Endothelial cell of umbilical vein (primary cell): Measurements from ENCODE around the gene BPIFB3. TPM values are rescaled to one million over a fixed set of nuclear protein-coding genes. Genes with fewer than 3 reads are reported as not detected.

Experiments used
- BruUV-seq: library from RNA; stranded (reverse); fragments of 400-500 nt; replicated peaks from 2 replicates; lab custom pipeline; 2021; lab: Mats Ljungman, UMichigan
- CTCF ChIA-PET: fragments of 300-600, 350-600 bp; sonication (Branson Sonifier 250); formaldehyde crosslinking; loops from one replicate; lab custom pipeline; 2021; ENCODE audit warnings: antibody characterized with exemption, inconsistent platforms; lab: Charles Lee
- POLR2A ChIA-PET: fragments of 300-600, 350-600 bp; sonication (Branson Sonifier 250); formaldehyde crosslinking; loops from one replicate; lab custom pipeline; 2021; ENCODE audit warnings: antibody characterized with exemption, inconsistent platforms; lab: Charles Lee
- DNase-seq: peaks from one replicate; pipeline ENCODE4 v3.0.0-alpha.2; 2011; ENCODE audit warnings: low read depth, low spot score
- FAIRE-seq: peaks from 2 replicates; lab custom pipeline; 2011; peaks lifted over from hg19 to GRCh38; lab: Jason Lieb, UNC
- H2AFZ ChIP-seq: 2 replicates; pipeline ENCODE4 v1.6.0; 2012; ENCODE audit warnings: low read depth, low read length, control low read depth, inconsistent platforms
- H3K27ac ChIP-seq: 2 replicates; pipeline ENCODE4 v1.5.1; 2011; ENCODE audit warnings: low read depth, mild to moderate bottlenecking, control low read depth, low read length, moderate library complexity; ENCODE audit not compliant: insufficient read depth
- H3K27me3 ChIP-seq, 2 experiments: 2 replicates each; pipeline versions ENCODE4 v1.6.0 to v1.6.1; 2011; ENCODE audit warnings: low read length in 2 of 2, mixed read lengths in 1 of 2; ENCODE audit not compliant: control insufficient read depth in 2 of 2, insufficient read depth in 2 of 2
- H3K36me3 ChIP-seq, 2 experiments: 2 replicates in 1 of 2; 3 replicates in 1 of 2; pipeline ENCODE4 v1.5.1; 2011; ENCODE audit warnings: low read length in 2 of 2, mild to moderate bottlenecking in 1 of 2, moderate library complexity in 1 of 2; ENCODE audit not compliant: control insufficient read depth in 2 of 2, insufficient read depth in 2 of 2; ENCODE audit errors: extremely low read depth in 1 of 2
- H3K4me1 ChIP-seq: 3 replicates; pipeline ENCODE4 v1.5.1; 2011; ENCODE audit warnings: mild to moderate bottlenecking, low read length; ENCODE audit not compliant: control insufficient read depth, insufficient read depth; ENCODE audit errors: extremely low read depth
- H3K4me2 ChIP-seq: 2 replicates; pipeline ENCODE4 v1.6.1; 2011; ENCODE audit warnings: low read length, control low read depth, mixed read lengths; ENCODE audit not compliant: insufficient read depth
- H3K4me3 ChIP-seq, 3 experiments: fragments of 200-600 bp in 1 of 3; sonication (generic), shearing (Covaris generic) in 1 of 3; replicated peaks in 1 of 3; 2 replicates each; pipeline ENCODE4 v1.5.1; 2011 to 2016; ENCODE audit warnings: control low read depth in 3 of 3, low read length in 3 of 3, mild to moderate bottlenecking in 2 of 3, inconsistent platforms in 1 of 3, low read depth in 1 of 3, moderate library complexity in 1 of 3; ENCODE audit not compliant: insufficient read depth in 1 of 3
- H3K79me2 ChIP-seq: 2 replicates; pipeline ENCODE4 v1.6.0; 2012; ENCODE audit warnings: low read length, inconsistent platforms; ENCODE audit not compliant: control insufficient read depth, insufficient read depth
- H3K9ac ChIP-seq: replicated peaks from 2 replicates; pipeline ENCODE3; 2011; ENCODE audit warnings: low read length, control low read depth; ENCODE audit not compliant: insufficient read depth; ENCODE audit errors: extremely low read depth
- H3K9me1 ChIP-seq: replicated peaks from 3 replicates; pipeline ENCODE4 v1.6.0; 2011; ENCODE audit warnings: mild to moderate bottlenecking, low read length; ENCODE audit not compliant: control insufficient read depth, insufficient read depth; ENCODE audit errors: extremely low read depth
- H3K9me3 ChIP-seq: replicated peaks from 2 replicates; pipeline ENCODE4 v1.5.1; 2012; ENCODE audit warnings: low read length, inconsistent platforms; ENCODE audit not compliant: control insufficient read depth, insufficient read depth
- H4K20me1 ChIP-seq: replicated peaks from 2 replicates; pipeline ENCODE3; 2011; ENCODE audit warnings: mild to moderate bottlenecking, low read length; ENCODE audit not compliant: control insufficient read depth, insufficient read depth; ENCODE audit errors: extremely low read depth
- CTCF ChIP-seq, 2 donors: IDR thresholded peaks; 1 replicate in 1 of 2; 2 replicates in 1 of 2; pipeline ENCODE4 v1.5.1; 2011; ENCODE audit warnings: low read length in 2 of 2, mild to moderate bottlenecking in 2 of 2, moderate library complexity in 2 of 2, control low read depth in 1 of 2, inconsistent platforms in 1 of 2, low read depth in 1 of 2; ENCODE audit not compliant: insufficient read depth in 1 of 2; ENCODE audit errors: extremely low read depth in 1 of 2
- EZH2 ChIP-seq: IDR thresholded peaks from 2 replicates; pipeline ENCODE4 v1.6.1; 2012; ENCODE audit warnings: borderline replicate concordance, low read depth, mild to moderate bottlenecking, moderate library complexity, low read length, inconsistent platforms; ENCODE audit not compliant: severe bottlenecking
- FOS ChIP-seq: IDR thresholded peaks from 2 replicates; pipeline ENCODE4 v1.6.1; 2011; ENCODE audit warnings: mild to moderate bottlenecking, low read length, moderate library complexity, borderline replicate concordance; ENCODE audit not compliant: insufficient read depth
- GATA2 ChIP-seq: IDR thresholded peaks from 2 replicates; pipeline ENCODE4 v1.7.0; 2011; ENCODE audit warnings: low read depth, mild to moderate bottlenecking, moderate library complexity, mixed read lengths, low read length; ENCODE audit not compliant: insufficient read length, insufficient read depth
- JUN ChIP-seq: IDR thresholded peaks from 2 replicates; pipeline ENCODE4 v1.6.1; 2011; ENCODE audit warnings: borderline replicate concordance, low read depth; ENCODE audit not compliant: insufficient read length, insufficient read depth
- MAX ChIP-seq: IDR thresholded peaks from 2 replicates; pipeline ENCODE4 v1.6.1; 2011; ENCODE audit not compliant: insufficient read depth, insufficient read length
- MYC ChIP-seq: IDR thresholded peaks from one replicate; pipeline ENCODE4 v1.6.1; 2011; ENCODE audit warnings: mild to moderate bottlenecking, low read depth, low read length
- POLR2A ChIP-seq: IDR thresholded peaks from 2 replicates; pipeline ENCODE4 v1.6.1; 2012; ENCODE audit warnings: low read depth, mild to moderate bottlenecking, control low read depth, low read length
- POLR2AphosphoS5 ChIP-seq: IDR thresholded peaks from 2 replicates; pipeline ENCODE4 v1.6.1; 2012; ENCODE audit warnings: low read depth, mild to moderate bottlenecking, control low read depth, low read length, moderate library complexity; ENCODE audit not compliant: insufficient read depth
- dilution Hi-C: fragments of 300-500 bp; cut with MboI; formaldehyde crosslinking; loops from one replicate; pipeline ENCODE4 v1.15.0; 2019; ENCODE audit warnings: low sequenced_read_pairs; ENCODE audit not compliant: extremely low pct_ligation_motif_present
- intact Hi-C: fragments of 100-400 bp; cut with micrococcal nuclease; formaldehyde crosslinking; loops from one replicate; pipeline ENCODE4 v1.10.0; 2022
- polyA plus RNA-seq, 4 experiments: library from polyadenylated mRNA; depleted of rRNA in 3 of 4; stranded (reverse) in 3 of 4; unstranded in 1 of 4; fragments of >200 nt; gene quantifications; 2 replicates each; pipeline versions ENCODE4 v1.2.1 to v1.2.3, GENCODE V29; 2011 to 2012; ENCODE audit warnings: missing spikeins in 1 of 4
- total RNA-seq: library from RNA; stranded (reverse); gene quantifications from 2 replicates; pipeline ENCODE4 v1.2.3, GENCODE V29; 2021

BPIFB3 gene
- total and polyA plus RNA-seq, 2 donors (not counting 3 experiments of a cell fraction or from before 2014, with no cell fraction given) = not detected

GRCh38 chr20:33017542-33017941 is 36.2 kb upstream of the BPIFB3 start:
- no peak overlapping the region for H3K4me3 ChIP-seq
- no peak overlapping the region for H3K9ac ChIP-seq
- DNase-seq (no peak), FAIRE-seq (no peak)
- H3K9me1 ChIP-seq = no peaks in the 10 kb centered on the region
- no peaks in the 10 kb centered on the region for H3K79me2 ChIP-seq
- no peaks in the 10 kb centered on the region for H3K9me3 ChIP-seq
- ChIA-PET CTCF (interaction anchor here (0.7 to 1.0 kb wide), 2 partner anchors 11 to 19 kb away, joined by 3 to 4 read pairs; no protein-coding TSS in a partner anchor), POLR2A (no interaction called here)
- TF ChIP-seq POLR2A (no peak), CTCF (IDR thresholded peaks at IDR 0.05; ENCODE audit: extremely low read depth in 1 of 2, insufficient read depth in 1 of 2, low read depth in 1 of 2, low read length in 2 of 2) (no peak), EZH2 (no peak), POLR2AphosphoS5 (no peak), GATA2 (no peak), FOS (no peak), MAX (no peak), JUN (no peak), MYC (no peak)
- H4K20me1 ChIP-seq = no peaks in the 10 kb centered on the region
- intact Hi-C loops = no loop called here
- no peaks in the 10 kb centered on the region for H3K36me3 ChIP-seq
- dilution Hi-C loops = no loop called here
- H2AFZ ChIP-seq = no peak overlapping the region
- no peaks in the 10 kb centered on the region for H3K4me1 ChIP-seq
- no TSS peak for BruUV-seq
- H3K27ac ChIP-seq = no peak overlapping the region
- no peak overlapping the region for H3K4me2 ChIP-seq
- H3K27me3 ChIP-seq = no peaks in the 10 kb centered on the region
